ENCODE measurements around the gene NLGN1.

The NLGN1 gene

GRCh38 chr3:174099724-174100123 is 702.2 kb downstream of the NLGN1 start:
- no peak for DNase-seq (ENCODE audit: low spot score)

- no peak for DNase-seq (ENCODE audit: low spot score)
These were observed 703.2 kb downstream of the NLGN1 start for GRCh38 chr3:174100744-174101143.

- no peak for DNase-seq (ENCODE audit: low spot score)
These were observed 703.7 kb downstream of the NLGN1 start for GRCh38 chr3:174101244-174101643.

GRCh38 chr3:174102274-174102673 is 704.7 kb downstream of the NLGN1 start:
- DNase-seq (ENCODE audit: low spot score), result no peak

- DNase-seq (ENCODE audit: low spot score), result no peak
These were observed 705.3 kb downstream of the NLGN1 start for GRCh38 chr3:174102866-174103265.

- DNase-seq (ENCODE audit: low spot score), result no peak
These were observed 713.2 kb downstream of the NLGN1 start for GRCh38 chr3:174110761-174111160.

- no peak for DNase-seq (ENCODE audit: low spot score)
These were observed 714.2 kb downstream of the NLGN1 start for GRCh38 chr3:174111776-174112175.

- DNase-seq (ENCODE audit: low spot score), result no peak
These were observed 718.9 kb downstream of the NLGN1 start for GRCh38 chr3:174116421-174116820.

GRCh38 chr3:174120997-174121396 is 723.5 kb downstream of the NLGN1 start:
- DNase-seq (ENCODE audit: low spot score), result no peak

GRCh38 chr3:174122411-174122810 is 724.9 kb downstream of the NLGN1 start:
- DNase-seq (ENCODE audit: low spot score), result no peak

DNA sequence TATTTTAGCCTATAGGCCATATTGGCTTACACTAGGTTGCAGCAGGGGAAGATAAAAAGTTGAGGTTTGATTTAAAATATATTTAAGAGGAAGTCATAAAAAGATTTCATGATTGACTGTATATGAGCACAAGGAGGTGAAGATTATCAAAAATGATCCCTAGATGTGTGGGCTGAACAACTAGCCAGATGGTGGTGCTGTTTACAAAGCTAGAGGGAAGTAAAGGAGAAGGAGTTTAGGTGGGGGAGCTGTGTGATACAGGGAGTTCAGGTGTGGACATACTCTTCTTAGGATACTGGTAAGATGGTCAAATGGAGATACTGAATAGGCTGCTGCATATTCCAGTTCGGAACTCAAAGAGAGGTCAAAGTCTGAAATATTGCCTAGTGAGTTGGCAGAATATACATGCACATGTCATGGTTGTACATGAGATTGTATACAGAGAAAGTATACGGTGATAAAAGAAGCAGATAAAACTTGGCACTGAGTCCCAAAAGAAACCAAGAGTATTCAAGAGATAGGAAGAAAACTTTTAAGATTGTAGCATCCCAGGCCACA is 727.8 kb downstream of the NLGN1 start:
- no peak for DNase-seq (ENCODE audit: low spot score)

DNA sequence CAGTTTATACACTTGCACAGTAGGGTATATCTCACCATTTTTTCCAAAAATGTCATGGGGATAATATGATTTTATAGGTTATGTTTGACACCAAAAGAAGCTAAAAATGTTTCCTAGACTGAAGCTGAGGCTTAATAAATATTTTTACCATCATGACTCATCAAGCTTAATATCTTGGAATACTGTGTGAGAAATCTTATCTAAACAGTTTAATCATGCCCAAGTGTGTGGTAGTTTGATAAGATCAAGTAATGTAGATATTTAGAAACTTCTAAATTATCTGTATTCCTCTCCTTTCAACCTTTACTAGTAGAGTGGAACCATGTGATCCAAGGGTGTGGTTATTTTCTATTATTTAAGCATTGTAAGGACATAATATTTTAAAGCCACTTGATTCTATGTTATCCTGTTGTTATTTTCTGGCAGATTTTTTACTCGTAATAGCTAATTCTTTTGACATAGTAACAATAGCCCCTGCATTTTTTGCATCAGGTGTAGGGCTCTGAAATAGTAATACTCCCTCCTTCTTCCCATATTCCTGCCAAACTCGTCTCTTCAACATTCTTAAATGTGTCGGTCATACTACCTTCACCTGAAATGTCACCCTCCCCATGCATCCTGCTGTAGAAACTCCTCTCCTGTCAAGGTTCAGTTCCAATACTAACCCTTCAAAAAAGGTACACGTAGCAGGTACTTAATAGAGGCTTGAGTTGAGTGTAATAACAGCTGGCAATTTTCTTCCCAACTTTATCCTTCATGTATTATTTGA is 729.6 kb downstream of the NLGN1 start:
- DNase-seq (ENCODE audit: low spot score), result no peak

DNA sequence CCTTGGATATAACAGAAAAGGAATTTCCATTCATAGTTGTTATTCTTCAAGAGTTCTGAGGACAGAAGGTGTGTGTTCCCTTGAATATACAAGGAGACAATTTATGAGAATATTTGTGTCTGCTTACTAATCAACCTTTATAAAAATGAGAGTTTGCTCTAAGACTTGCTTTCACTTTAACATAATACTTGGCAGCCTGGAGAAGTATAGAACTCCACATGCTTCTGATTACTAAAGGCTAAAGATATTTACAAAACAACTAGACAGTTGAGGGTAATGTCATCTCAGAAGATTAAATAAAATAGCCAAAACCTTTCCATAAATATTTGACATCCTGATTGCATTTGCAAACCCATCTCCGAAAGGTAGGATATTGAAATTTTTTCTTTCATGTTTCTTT is 734.5 kb downstream of the NLGN1 start:
- no peak for DNase-seq (ENCODE audit: low spot score)

DNA sequence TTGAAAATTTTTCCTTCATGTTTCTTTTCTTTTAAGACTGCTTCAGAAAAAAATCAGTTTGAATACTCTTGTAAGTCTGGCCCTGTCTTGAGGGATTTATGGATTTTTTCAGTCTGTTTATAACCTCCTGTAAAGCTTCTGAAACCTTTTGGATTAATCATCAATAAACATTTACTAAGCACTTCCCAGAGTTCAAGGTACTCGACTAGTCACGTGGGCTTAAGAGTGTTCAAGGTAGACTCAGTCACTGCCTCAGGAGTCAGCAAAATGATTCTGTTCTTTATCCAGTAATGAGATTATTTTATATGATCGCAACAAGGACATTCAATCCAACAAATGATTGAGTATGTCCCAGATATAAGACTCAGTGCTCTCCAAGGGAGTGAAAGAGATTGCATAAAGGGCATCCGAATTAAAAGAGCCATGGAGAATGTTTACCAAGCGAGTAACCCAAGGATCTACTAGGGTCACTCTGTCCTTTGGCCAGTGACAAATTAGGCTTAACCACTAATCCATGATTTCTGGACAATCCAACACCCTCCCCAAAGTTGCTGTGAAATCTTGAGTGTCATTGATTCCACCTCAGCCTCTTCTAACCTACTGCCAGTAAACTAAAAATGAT is 735.0 kb downstream of the NLGN1 start:
- no peak for DNase-seq (ENCODE audit: low spot score)

DNA sequence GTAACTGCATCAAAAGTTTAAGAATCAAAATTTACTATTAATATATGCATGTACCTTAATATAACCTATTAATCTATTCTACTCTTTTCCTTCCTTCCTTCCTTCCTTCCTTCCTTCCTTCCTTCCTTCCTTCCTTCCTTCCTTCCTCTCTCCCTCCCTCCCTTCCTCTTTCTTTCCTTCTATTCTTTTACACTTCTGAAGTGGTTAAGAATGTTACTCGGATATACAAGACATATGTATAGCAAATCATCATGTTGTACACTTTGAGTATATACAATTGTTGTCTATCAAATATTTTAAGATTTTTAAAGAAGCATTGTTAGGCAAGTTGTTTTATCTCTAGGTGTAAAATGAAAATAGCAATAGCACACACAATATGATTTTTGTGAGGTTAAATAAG is 748.5 kb downstream of the NLGN1 start:
- DNase-seq (ENCODE audit: low spot score), result no peak

DNA sequence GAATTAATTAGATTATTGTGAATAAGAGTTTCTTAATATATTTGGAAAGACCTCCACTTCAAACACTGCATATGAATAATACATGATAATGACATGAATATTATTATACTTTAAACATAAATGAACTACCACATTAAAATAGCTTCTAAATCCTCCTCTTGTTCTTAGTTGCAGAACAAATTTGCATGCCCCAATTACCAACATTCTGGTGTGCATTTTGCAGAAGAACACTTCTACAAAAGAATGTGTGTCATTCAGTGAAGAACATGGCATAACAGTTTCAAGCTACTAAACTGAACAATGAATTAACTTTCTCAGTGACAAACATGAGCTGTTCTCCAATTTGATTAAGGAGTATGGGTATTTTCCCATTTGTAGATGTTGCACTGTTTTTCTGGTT is 750.3 kb downstream of the NLGN1 start:
- DNase-seq (ENCODE audit: low spot score), result no peak

GRCh38 chr3:174153871-174154270 is 756.3 kb downstream of the NLGN1 start:
- no peak for DNase-seq (ENCODE audit: low spot score)

- DNase-seq (ENCODE audit: low spot score), result no peak
These were observed 758.7 kb downstream of the NLGN1 start for GRCh38 chr3:174156200-174156599.

DNA sequence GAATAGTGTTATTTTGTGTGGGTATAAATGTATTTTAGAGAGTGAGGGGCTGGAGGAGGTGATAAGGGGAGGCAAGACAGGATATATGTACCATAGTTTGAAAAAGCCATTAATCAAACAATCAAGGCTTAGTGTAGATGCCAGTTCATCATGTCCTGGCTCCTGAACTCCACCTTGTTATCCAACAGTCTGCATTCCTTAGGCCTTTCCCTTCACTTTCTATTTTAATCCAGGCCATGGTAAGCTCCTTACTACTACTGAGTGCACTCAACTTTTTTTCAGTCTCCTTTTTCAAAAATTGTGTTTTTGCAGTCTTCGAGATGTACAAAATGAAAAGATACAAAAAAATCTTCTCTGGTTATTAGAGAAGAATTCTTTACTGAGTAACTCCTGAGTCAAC is 761.1 kb downstream of the NLGN1 start:
- DNase-seq (ENCODE audit: low spot score), result no peak

GRCh38 chr3:174159604-174160003 is 762.1 kb downstream of the NLGN1 start:
- DNase-seq (ENCODE audit: low spot score), result no peak

DNA sequence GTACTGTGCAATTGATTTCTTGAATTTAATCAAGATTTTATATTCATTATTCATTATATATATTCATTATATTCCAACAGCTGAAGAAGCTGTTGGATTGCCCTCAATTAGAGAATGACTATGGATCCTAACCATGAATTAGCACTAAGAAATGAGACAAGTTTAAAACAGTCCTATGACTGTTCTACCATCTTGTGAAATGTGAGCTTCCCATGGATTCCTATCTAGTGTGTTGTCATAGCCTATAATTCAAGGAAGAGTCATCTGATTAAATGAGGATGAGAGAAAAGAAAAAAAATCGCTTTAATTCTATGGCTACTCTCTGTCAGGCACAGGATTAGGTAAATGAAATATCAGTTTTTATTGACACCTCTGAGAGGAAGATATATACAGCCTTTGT is 765.0 kb downstream of the NLGN1 start:
- DNase-seq (ENCODE audit: low spot score), result no peak

DNA sequence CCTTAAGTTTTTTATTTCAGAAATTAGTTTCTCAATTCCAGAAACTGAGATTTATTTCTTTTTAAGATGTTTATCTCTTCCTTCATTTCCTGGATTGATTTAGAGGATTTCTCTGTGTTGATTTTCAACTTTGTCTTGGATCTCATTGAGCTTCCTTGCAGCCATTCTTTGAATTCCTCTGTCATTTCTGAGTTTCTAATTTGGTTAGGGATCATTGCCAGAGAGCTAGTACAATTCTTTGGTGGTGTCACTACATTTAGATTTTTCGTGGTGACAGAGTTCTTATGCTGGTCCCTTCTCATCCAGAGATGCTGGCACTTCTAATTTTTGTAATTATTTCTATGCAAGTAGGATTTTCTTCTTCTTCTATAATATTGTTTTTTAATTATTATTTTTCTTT is 770.5 kb downstream of the NLGN1 start:
- no peak for DNase-seq (ENCODE audit: low spot score)

DNA sequence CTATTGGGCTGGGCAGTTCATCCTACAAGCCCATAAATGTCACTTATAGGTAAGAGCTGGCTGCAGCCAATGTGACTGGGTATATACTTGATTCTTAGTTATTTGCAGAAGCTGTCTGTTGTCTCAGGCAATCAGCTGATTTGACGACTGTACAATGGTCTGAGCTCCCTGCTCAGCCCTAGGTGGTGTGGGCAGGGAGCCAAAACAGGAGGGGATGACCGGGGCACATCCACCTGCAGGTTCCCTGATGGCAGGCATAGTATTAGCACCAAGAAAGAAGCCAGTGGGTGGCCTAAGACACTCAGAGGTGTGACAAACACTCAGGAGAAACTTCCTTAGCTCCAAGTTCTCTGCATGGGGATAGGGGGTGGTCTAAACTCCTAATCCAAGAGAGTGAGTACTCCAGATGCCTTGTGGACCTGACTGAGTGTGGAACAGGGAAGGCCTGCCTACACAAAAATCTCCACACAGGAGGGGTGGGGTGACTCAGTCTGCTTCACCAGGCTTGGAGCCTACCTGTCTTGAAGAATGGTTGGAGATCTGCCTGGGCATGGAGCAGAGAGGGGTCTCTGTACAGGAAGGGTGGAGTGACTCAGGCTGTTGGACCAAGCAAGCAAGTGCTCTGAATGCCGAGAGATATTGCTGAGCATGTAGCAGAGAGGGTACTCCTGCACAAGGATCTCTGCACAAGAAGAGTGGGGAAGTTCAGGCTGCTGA is 771.2 kb downstream of the NLGN1 start:
- DNase-seq (ENCODE audit: low spot score), result no peak
